Neural progenitor cell (in vitro differentiated cells): ENCODE measurements around the gene TASOR. TPM values are rescaled to one million over a fixed set of nuclear protein-coding genes. Genes with fewer than 3 reads are reported as not detected.
"Not testable (repeated sequence)": the region's sequence is repeated elsewhere in the genome, so short reads cannot be mapped to it uniquely, and the experiment has no call there.

Experiments
- DNase-seq: peaks from one replicate; pipeline ENCODE4 v3.0.0-alpha.2; 2016; ENCODE audit warnings: low spot score
- H2AFZ ChIP-seq: fragments of 200-600 bp; sonication (generic); replicated peaks from 2 replicates; pipeline ENCODE4 v1.6.1; 2016; ENCODE audit warnings: antibody characterized with exemption
- H3F3A ChIP-seq: fragments of 200-600 bp; sonication (generic); 2 replicates; pipeline ENCODE4 v1.6.1; 2016; ENCODE audit warnings: antibody characterized with exemption, low read depth
- H3K27ac ChIP-seq: fragments of 200-600 bp; sonication (generic); 2 replicates; pipeline ENCODE4 v1.5.1; 2016; ENCODE audit warnings: mild to moderate bottlenecking
- H3K27me3 ChIP-seq: fragments of 200-600 bp; sonication (generic); 2 replicates; pipeline ENCODE4 v1.6.1; 2016; ENCODE audit warnings: mild to moderate bottlenecking, moderate library complexity
- H3K36me3 ChIP-seq: fragments of 200-600 bp; sonication (generic); 2 replicates; pipeline ENCODE4 v1.5.1; 2016
- H3K4me1 ChIP-seq: fragments of 200-600 bp; sonication (generic); 2 replicates; pipeline ENCODE4 v1.6.1; 2016; ENCODE audit warnings: mixed run types
- H3K4me2 ChIP-seq: fragments of 200-600 bp; sonication (generic); 2 replicates; pipeline ENCODE4 v1.6.1; 2016
- H3K4me3 ChIP-seq: fragments of 200-600 bp; sonication (generic); 2 replicates; pipeline ENCODE4 v1.5.1; 2016
- H3K79me2 ChIP-seq: fragments of 200-600 bp; sonication (generic); 2 replicates; pipeline ENCODE4 v1.6.1; 2016; ENCODE audit warnings: low read depth
- H3K9ac ChIP-seq: fragments of 200-600 bp; sonication (generic); 2 replicates; pipeline ENCODE4 v1.6.1; 2016
- H3K9me3 ChIP-seq: fragments of 200-600 bp; sonication (generic); 2 replicates; pipeline ENCODE4 v1.5.1; 2016; ENCODE audit warnings: low read depth
- H4K20me1 ChIP-seq: fragments of 200-600 bp; sonication (generic); 2 replicates; pipeline ENCODE4 v1.6.1; 2016; ENCODE audit warnings: low read depth
- H3K27ac Mint-ChIP-seq: 3 replicates; pipeline ENCODE4 v1.8.0; 2021; ENCODE audit warnings: mixed read lengths
- H3K27me3 Mint-ChIP-seq: 2 replicates; pipeline ENCODE4 v1.8.0; 2022; ENCODE audit warnings: low read depth, mild to moderate bottlenecking, inconsistent platforms, moderate library complexity, mixed read lengths; ENCODE audit not compliant: insufficient read depth
- H3K36me3 Mint-ChIP-seq: 3 replicates; pipeline ENCODE4 v1.8.0; 2021; ENCODE audit warnings: mixed read lengths
- H3K4me1 Mint-ChIP-seq: 3 replicates; pipeline ENCODE4 v1.8.0; 2021; ENCODE audit warnings: mixed read lengths
- H3K4me3 Mint-ChIP-seq: 3 replicates; pipeline ENCODE4 v1.8.0; 2021; ENCODE audit warnings: mild to moderate bottlenecking, moderate library complexity, mixed read lengths
- H3K9me3 Mint-ChIP-seq: 3 replicates; pipeline ENCODE4 v1.8.0; 2020; ENCODE audit warnings: mixed read lengths
- EZH2 ChIP-seq: fragments of 200-600 bp; sonication (generic); IDR thresholded peaks from 2 replicates; pipeline ENCODE4 v1.6.1; 2017; ENCODE audit warnings: antibody characterized with exemption, mild to moderate bottlenecking, moderate library complexity
- EZH2phosphoT487 ChIP-seq: fragments of 200-600 bp; sonication (generic); IDR thresholded peaks from 2 replicates; pipeline ENCODE4 v1.6.1; 2017; ENCODE audit warnings: antibody characterized with exemption
- total RNA-seq: library from RNA; depleted of rRNA; stranded (reverse); fragments of >200 nt; gene quantifications from 2 replicates; pipeline ENCODE4 v1.2.3, GENCODE V29; 2015; ENCODE audit warnings: low replicate concordance
- TF ChIP-seq, protein P1 (sequence below): fragments of 200-600 bp; sonication (generic); IDR thresholded peaks from 2 replicates; pipeline ENCODE4 v1.5.1; 2017; ENCODE audit warnings: antibody characterized with exemption, mild to moderate bottlenecking

The TASOR gene
- total RNA-seq, 1 donor from 2014 or later = 141 TPM

DNA sequence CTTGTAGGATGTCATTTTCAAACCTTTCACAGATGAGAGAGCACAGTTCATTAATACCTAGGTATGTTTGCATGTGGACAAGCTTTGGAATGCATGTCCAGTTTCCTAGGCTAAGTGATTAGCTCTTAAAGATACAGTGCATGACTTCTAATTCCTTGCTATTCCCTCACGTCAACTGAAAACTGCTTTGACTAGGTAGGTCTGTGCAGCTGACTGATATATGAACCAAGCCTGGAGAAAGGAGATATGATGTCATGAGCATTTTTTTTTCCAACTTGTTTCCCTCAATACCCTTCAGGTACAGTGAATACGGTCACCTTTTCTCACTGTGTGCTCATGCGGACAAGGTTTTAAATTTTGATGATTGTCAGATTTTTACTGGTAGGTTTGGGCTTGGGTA is 41.6 kb upstream of the TASOR start:
- H3F3A ChIP-seq = no peaks in the 10 kb centered on the region
- H3K36me3 Mint-ChIP-seq = peaks cover 4% of the 10 kb centered on the region
- H3K9me3 Mint-ChIP-seq = peaks cover 4% of the 10 kb centered on the region
- H3K27me3 Mint-ChIP-seq = peaks cover 2% of the 10 kb centered on the region
- H3K27me3 ChIP-seq = no peaks in the 10 kb centered on the region
- no peaks in the 10 kb centered on the region for H3K36me3 ChIP-seq
- no peak for DNase-seq
- H3K9me3 ChIP-seq = no peaks in the 10 kb centered on the region
- H3K4me1 ChIP-seq = no peaks in the 10 kb centered on the region
- no peak overlapping the region for H3K9ac ChIP-seq
- no peak overlapping the region for H3K27ac ChIP-seq
- no peak overlapping the region for H2AFZ ChIP-seq
- H3K4me3 ChIP-seq = no peak overlapping the region
- peaks cover 7% of the 10 kb centered on the region for H3K4me1 Mint-ChIP-seq
- H3K27ac Mint-ChIP-seq = no peak overlapping the region
- H3K4me3 Mint-ChIP-seq = no peak overlapping the region
- H4K20me1 ChIP-seq = no peaks in the 10 kb centered on the region
- no peaks in the 10 kb centered on the region for H3K79me2 ChIP-seq
- TF ChIP-seq EZH2phosphoT487 (no peak), EZH2 (no peak)
- TF ChIP-seq, protein P1, sequence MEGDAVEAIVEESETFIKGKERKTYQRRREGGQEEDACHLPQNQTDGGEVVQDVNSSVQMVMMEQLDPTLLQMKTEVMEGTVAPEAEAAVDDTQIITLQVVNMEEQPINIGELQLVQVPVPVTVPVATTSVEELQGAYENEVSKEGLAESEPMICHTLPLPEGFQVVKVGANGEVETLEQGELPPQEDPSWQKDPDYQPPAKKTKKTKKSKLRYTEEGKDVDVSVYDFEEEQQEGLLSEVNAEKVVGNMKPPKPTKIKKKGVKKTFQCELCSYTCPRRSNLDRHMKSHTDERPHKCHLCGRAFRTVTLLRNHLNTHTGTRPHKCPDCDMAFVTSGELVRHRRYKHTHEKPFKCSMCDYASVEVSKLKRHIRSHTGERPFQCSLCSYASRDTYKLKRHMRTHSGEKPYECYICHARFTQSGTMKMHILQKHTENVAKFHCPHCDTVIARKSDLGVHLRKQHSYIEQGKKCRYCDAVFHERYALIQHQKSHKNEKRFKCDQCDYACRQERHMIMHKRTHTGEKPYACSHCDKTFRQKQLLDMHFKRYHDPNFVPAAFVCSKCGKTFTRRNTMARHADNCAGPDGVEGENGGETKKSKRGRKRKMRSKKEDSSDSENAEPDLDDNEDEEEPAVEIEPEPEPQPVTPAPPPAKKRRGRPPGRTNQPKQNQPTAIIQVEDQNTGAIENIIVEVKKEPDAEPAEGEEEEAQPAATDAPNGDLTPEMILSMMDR = no peak
- no peak overlapping the region for H3K4me2 ChIP-seq

DNA sequence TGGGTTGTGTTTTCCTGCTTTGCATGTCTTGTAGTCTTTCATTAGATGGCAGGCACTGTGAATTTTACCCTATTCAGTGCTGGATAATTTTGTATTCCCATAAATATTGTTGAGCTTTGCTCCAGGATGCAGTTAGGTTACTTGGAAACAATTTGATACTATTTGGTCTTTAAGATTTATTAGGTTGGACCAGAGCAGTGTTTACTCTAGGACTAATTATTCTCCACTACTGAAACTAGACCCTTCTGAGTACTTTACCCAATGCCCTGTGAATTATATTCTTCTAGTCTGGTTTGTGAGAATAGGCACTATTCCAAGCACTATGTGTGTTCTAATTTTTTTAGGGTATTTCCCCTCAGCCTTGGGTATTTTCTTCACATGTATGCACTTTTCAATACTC is 37.8 kb upstream of the TASOR start:
- H2AFZ ChIP-seq = no peak overlapping the region
- no peaks in the 10 kb centered on the region for H3K4me1 ChIP-seq
- H3K9ac ChIP-seq = no peak overlapping the region
- no peak overlapping the region for H3K4me3 ChIP-seq
- no peaks in the 10 kb centered on the region for H3K79me2 ChIP-seq
- no peaks in the 10 kb centered on the region for H3K36me3 Mint-ChIP-seq
- DNase-seq = no peak
- H3K27ac ChIP-seq = no peak overlapping the region
- no peaks in the 10 kb centered on the region for H3K27me3 ChIP-seq
- peaks cover 18% of the 10 kb centered on the region for H3K9me3 Mint-ChIP-seq
- H3F3A ChIP-seq = no peaks in the 10 kb centered on the region
- peaks cover 7% of the 10 kb centered on the region for H3K4me1 Mint-ChIP-seq
- no peak overlapping the region for H3K4me2 ChIP-seq
- H3K27me3 Mint-ChIP-seq = peaks cover 5% of the 10 kb centered on the region
- H4K20me1 ChIP-seq = no peaks in the 10 kb centered on the region
- no peaks in the 10 kb centered on the region for H3K9me3 ChIP-seq
- no peak overlapping the region for H3K4me3 Mint-ChIP-seq
- no peak overlapping the region for H3K27ac Mint-ChIP-seq
- no peaks in the 10 kb centered on the region for H3K36me3 ChIP-seq
- TF ChIP-seq, protein P1 = no peak
- no peak for TF ChIP-seq EZH2
- TF ChIP-seq EZH2phosphoT487 = no peak

DNA sequence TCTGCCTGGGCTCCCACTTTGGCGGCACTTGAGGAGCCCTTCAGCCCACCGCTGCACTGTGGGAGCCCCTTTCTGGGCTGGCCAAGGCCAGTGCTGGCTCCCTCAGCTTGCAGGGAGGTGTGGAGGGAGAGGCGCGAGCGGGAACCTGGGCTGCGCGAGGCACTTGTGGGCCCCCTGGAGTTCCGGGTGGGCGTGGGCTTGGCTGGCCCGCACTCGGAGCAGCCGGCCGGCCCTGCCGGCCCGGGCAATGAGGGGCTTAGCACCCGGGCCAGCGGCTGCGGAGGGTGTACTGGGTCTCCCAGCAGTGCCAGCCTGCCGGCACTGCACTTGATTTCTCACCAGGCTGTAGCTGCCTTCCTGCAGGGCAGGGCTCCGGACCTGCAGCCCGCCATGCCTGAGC is 35.7 kb upstream of the TASOR start:
- not testable (repeated sequence) for H3K4me2 ChIP-seq, H2AFZ ChIP-seq, H3K4me1 ChIP-seq, H3K4me3 Mint-ChIP-seq, H3K36me3 ChIP-seq, H3F3A ChIP-seq, H3K27me3 ChIP-seq, H3K9me3 ChIP-seq, H3K9ac ChIP-seq, H3K79me2 ChIP-seq, H3K36me3 Mint-ChIP-seq, H3K27ac ChIP-seq, H4K20me1 ChIP-seq, H3K27ac Mint-ChIP-seq, H3K4me3 ChIP-seq, H3K27me3 Mint-ChIP-seq, H3K4me1 Mint-ChIP-seq, DNase-seq
- peaks cover 22% of the 10 kb centered on the region for H3K9me3 Mint-ChIP-seq

DNA sequence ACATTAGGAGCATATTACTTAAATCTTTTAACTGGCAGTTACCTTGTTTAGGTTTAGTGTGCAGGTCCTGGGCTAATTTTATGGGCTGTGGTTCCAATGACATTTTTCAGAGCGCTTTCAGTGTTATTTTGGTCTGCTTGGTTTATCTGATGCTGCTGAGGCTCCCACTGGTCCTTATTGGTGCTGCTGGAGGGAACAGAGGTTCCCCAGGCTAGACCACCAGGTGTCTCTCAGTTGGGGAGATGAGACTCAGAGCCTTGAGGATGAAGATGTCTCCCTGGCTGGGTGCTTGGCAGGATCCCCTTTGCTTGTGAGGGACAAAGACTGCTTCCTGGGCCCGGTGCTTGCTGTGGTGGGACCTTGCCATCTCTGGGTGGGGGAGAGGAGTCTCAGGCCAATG is 28.3 kb upstream of the TASOR start:
- no peaks in the 10 kb centered on the region for H3K27me3 ChIP-seq
- H3K27me3 Mint-ChIP-seq = no peaks in the 10 kb centered on the region
- H3K27ac Mint-ChIP-seq = no peak overlapping the region
- no peaks in the 10 kb centered on the region for H3K79me2 ChIP-seq
- H3K4me3 Mint-ChIP-seq = no peak overlapping the region
- no peak overlapping the region for H3K9ac ChIP-seq
- H3F3A ChIP-seq = no peaks in the 10 kb centered on the region
- TF ChIP-seq EZH2phosphoT487 (no peak), EZH2 (no peak)
- TF ChIP-seq, protein P1 = no peak
- H3K9me3 ChIP-seq = no peaks in the 10 kb centered on the region
- H3K36me3 Mint-ChIP-seq = no peaks in the 10 kb centered on the region
- no peak overlapping the region for H3K4me3 ChIP-seq
- H2AFZ ChIP-seq = no peak overlapping the region
- H3K4me2 ChIP-seq = no peak overlapping the region
- H3K4me1 ChIP-seq = no peaks in the 10 kb centered on the region
- no peaks in the 10 kb centered on the region for H3K36me3 ChIP-seq
- H3K4me1 Mint-ChIP-seq = no peaks in the 10 kb centered on the region
- H4K20me1 ChIP-seq = no peaks in the 10 kb centered on the region
- DNase-seq = no peak
- H3K9me3 Mint-ChIP-seq = peaks cover 6% of the 10 kb centered on the region
- H3K27ac ChIP-seq = no peak overlapping the region
